H1 (cell line): ENCODE data around the gene STT3B. TPM values are rescaled to one million over a fixed set of nuclear protein-coding genes. Genes with fewer than 3 reads are reported as not detected.

Source experiments
- CTCF ChIA-PET: fragments of 300-600 bp; sonication (Branson Sonifier 250); formaldehyde crosslinking; loops from one replicate; lab custom pipeline; 2021; ENCODE audit not compliant: partially characterized antibody; lab: Charles Lee
- POLR2A ChIA-PET: fragments of 300-600 bp; sonication (Branson Sonifier 250); formaldehyde crosslinking; loops from one replicate; lab custom pipeline; 2021; ENCODE audit warnings: inconsistent platforms; ENCODE audit not compliant: partially characterized antibody; lab: Charles Lee
- DNase-seq, 2 experiments: peaks; one replicate each; pipeline versions ENCODE4 v3.0.0 to v3.0.0-alpha.2; 2010 to 2022; ENCODE audit warnings: low spot score in 2 of 2, low read depth in 1 of 2, mixed read lengths in 1 of 2
- FAIRE-seq: peaks from 2 replicates; lab custom pipeline; 2011; peaks lifted over from hg19 to GRCh38; lab: Jason Lieb, UNC
- H2AFZ ChIP-seq: 2 replicates; pipeline ENCODE4 v1.8.1; 2012; ENCODE audit warnings: low read length, inconsistent platforms
- H2AK5ac ChIP-seq: 2 replicates; pipeline ENCODE4 v1.6.1; 2013; ENCODE audit warnings: low read depth, low read length
- H2BK120ac ChIP-seq: replicated peaks from 2 replicates; pipeline ENCODE3; 2013; ENCODE audit warnings: low read depth, low read length, inconsistent platforms
- H2BK12ac ChIP-seq: 2 replicates; pipeline ENCODE4 v1.6.1; 2013; ENCODE audit warnings: low read depth, low read length
- H2BK15ac ChIP-seq: 2 replicates; pipeline ENCODE4 v1.6.1; 2013; ENCODE audit warnings: low read length
- H2BK20ac ChIP-seq: 2 replicates; pipeline ENCODE4 v1.6.1; 2013; ENCODE audit warnings: low read length
- H2BK5ac ChIP-seq: 2 replicates; pipeline ENCODE4 v1.6.1; 2013; ENCODE audit warnings: low read depth, low read length
- H3K14ac ChIP-seq: 2 replicates; pipeline ENCODE4 v1.6.1; 2013; ENCODE audit warnings: inconsistent platforms; ENCODE audit not compliant: insufficient read length
- H3K18ac ChIP-seq: 2 replicates; pipeline ENCODE4 v1.6.1; 2013; ENCODE audit warnings: low read length; ENCODE audit errors: extremely low read depth
- H3K23ac ChIP-seq: 2 replicates; pipeline ENCODE4 v1.6.1; 2013; ENCODE audit warnings: inconsistent platforms; ENCODE audit not compliant: insufficient read length
- H3K23me2 ChIP-seq: 2 replicates; pipeline ENCODE4 v1.6.1; 2013; ENCODE audit warnings: low read depth, low read length
- H3K27ac ChIP-seq: 2 replicates; pipeline ENCODE4 v1.6.1; 2011; ENCODE audit warnings: low read depth, low read length, inconsistent platforms
- H3K27me3 ChIP-seq, 4 experiments: replicated peaks in 1 of 4; 1 replicate in 1 of 4; 2 replicates in 3 of 4; pipeline versions ENCODE4 v1.6.1 to v1.8.1; 2011 to 2013; ENCODE audit warnings: low read length in 3 of 4, mild to moderate bottlenecking in 3 of 4, inconsistent platforms in 2 of 4, mixed read lengths in 2 of 4, moderate library complexity in 1 of 4; ENCODE audit not compliant: control insufficient read depth in 3 of 4, insufficient read depth in 3 of 4; ENCODE audit errors: extremely low read depth in 1 of 4
- H3K36me3 ChIP-seq, 4 experiments: 2 replicates each; pipeline versions ENCODE4 v1.6.1 to v1.8.1; 2011 to 2013; ENCODE audit warnings: mild to moderate bottlenecking in 4 of 4, low read length in 3 of 4, moderate library complexity in 2 of 4, control low read depth in 1 of 4, inconsistent platforms in 1 of 4; ENCODE audit not compliant: insufficient read depth in 4 of 4, control insufficient read depth in 2 of 4
- H3K4ac ChIP-seq: replicated peaks from 2 replicates; pipeline ENCODE3; 2013; ENCODE audit warnings: low read length, low read depth, mixed read lengths, inconsistent platforms; ENCODE audit not compliant: insufficient read length
- H3K4me1 ChIP-seq, 4 experiments: replicated peaks in 1 of 4; 1 replicate in 1 of 4; 2 replicates in 3 of 4; pipeline versions ENCODE4 v1.6.1 to v1.8.1; 2011 to 2013; ENCODE audit warnings: low read length in 3 of 4, inconsistent platforms in 2 of 4, mixed read lengths in 1 of 4; ENCODE audit not compliant: insufficient read depth in 4 of 4, control insufficient read depth in 3 of 4
- H3K4me2 ChIP-seq, 2 experiments: 2 replicates each; pipeline versions ENCODE4 v1.6.1 to v1.8.1; 2011 to 2013; ENCODE audit warnings: low read depth in 2 of 2, low read length in 2 of 2, control low read depth in 1 of 2, inconsistent platforms in 1 of 2, mild to moderate bottlenecking in 1 of 2; ENCODE audit not compliant: insufficient read depth in 1 of 2
- H3K4me3 ChIP-seq, 4 experiments: fragments of 200-600, 300-600 bp in 1 of 4; sonication (generic), shearing (Covaris generic), sonication (Bioruptor Twin) in 1 of 4; 2 replicates each; pipeline versions ENCODE4 v1.5.1 to v1.8.1; 2011 to 2016; ENCODE audit warnings: low read length in 4 of 4, low read depth in 3 of 4, control low read depth in 2 of 4, inconsistent platforms in 2 of 4, mild to moderate bottlenecking in 2 of 4, mixed read lengths in 1 of 4, moderate library complexity in 1 of 4; ENCODE audit not compliant: insufficient read depth in 2 of 4; ENCODE audit errors: extremely low read depth in 1 of 4
- H3K56ac ChIP-seq: replicated peaks from 2 replicates; pipeline ENCODE3; 2013; ENCODE audit warnings: low read depth, mild to moderate bottlenecking, mixed read lengths, low read length, inconsistent platforms; ENCODE audit not compliant: insufficient read length
- H3K79me1 ChIP-seq: 2 replicates; pipeline ENCODE4 v1.6.1; 2013; ENCODE audit warnings: low read depth, low read length, control low read depth
- H3K79me2 ChIP-seq, 2 experiments: 2 replicates each; pipeline versions ENCODE4 v1.6.1 to v1.8.1; 2012 to 2013; ENCODE audit warnings: low read length in 2 of 2, mild to moderate bottlenecking in 2 of 2, inconsistent platforms in 1 of 2; ENCODE audit not compliant: insufficient read depth in 2 of 2, control insufficient read depth in 1 of 2
- H3K9ac ChIP-seq, 4 experiments: replicated peaks in 1 of 4; 1 replicate in 1 of 4; 2 replicates in 3 of 4; pipeline versions ENCODE4 v1.6.1 to v1.8.1; 2011 to 2013; ENCODE audit warnings: low read depth in 3 of 4, low read length in 3 of 4, control low read depth in 2 of 4, mild to moderate bottlenecking in 2 of 4, moderate library complexity in 2 of 4, inconsistent platforms in 1 of 4; ENCODE audit errors: extremely low read depth in 1 of 4
- H3K9me3 ChIP-seq, 2 experiments: 2 replicates each; pipeline versions ENCODE4 v1.6.1 to v1.8.1; 2012 to 2013; ENCODE audit warnings: mild to moderate bottlenecking in 2 of 2, moderate library complexity in 2 of 2, control low read depth in 1 of 2, inconsistent platforms in 1 of 2, low read depth in 1 of 2, low read length in 1 of 2, mixed read lengths in 1 of 2; ENCODE audit not compliant: insufficient read depth in 2 of 2
- H4K20me1 ChIP-seq, 2 experiments: replicated peaks in 1 of 2; 2 replicates each; pipeline versions ENCODE3 to v1.8.1; 2011 to 2013; ENCODE audit warnings: inconsistent platforms in 2 of 2, low read length in 2 of 2, mild to moderate bottlenecking in 1 of 2; ENCODE audit not compliant: insufficient read depth in 2 of 2, control insufficient read depth in 1 of 2
- H4K5ac ChIP-seq: 2 replicates; pipeline ENCODE4 v1.6.1; 2013; ENCODE audit warnings: low read length, low read depth, mixed read lengths, inconsistent platforms; ENCODE audit not compliant: insufficient read length
- H4K8ac ChIP-seq: 2 replicates; pipeline ENCODE4 v1.8.0; 2013; ENCODE audit warnings: mild to moderate bottlenecking, moderate library complexity, low read length, inconsistent platforms; ENCODE audit not compliant: insufficient read depth; ENCODE audit errors: extremely low read depth
- H4K91ac ChIP-seq: replicated peaks from 2 replicates; pipeline ENCODE3; 2013; ENCODE audit warnings: low read length, mixed read lengths, inconsistent platforms; ENCODE audit not compliant: insufficient read length
- EZH2 ChIP-seq: fragments of 200-600 bp; sonication (generic); IDR thresholded peaks from 2 replicates; pipeline ENCODE4 v1.7.1; 2012; ENCODE audit warnings: low read depth, mild to moderate bottlenecking, moderate library complexity, low read length, inconsistent platforms; ENCODE audit not compliant: severe bottlenecking
- WGBS, 2 experiments: shearing (Covaris generic) in 1 of 2; methylation state at CpG; one replicate each; pipeline versions ENCODE4 v1.1.6 to v1.1.7; 2013 to 2015; ENCODE audit warnings: low lambda C conversion rate in 2 of 2, mixed read lengths in 2 of 2, inconsistent platforms in 1 of 2, low coverage in 1 of 2, missing lambda C conversion rate in 1 of 2; ENCODE audit not compliant: insufficient replicate concordance in 2 of 2, insufficient coverage in 1 of 2, insufficient read length in 1 of 2; ENCODE audit errors: extremely low coverage in 1 of 2, missing lambda C conversion rate in 1 of 2; 5-methylcytosine and 5-hydroxymethylcytosine counted together
- polyA plus RNA-seq, 7 experiments: library from polyadenylated mRNA; depleted of rRNA in 3 of 7; stranded (reverse) in 5 of 7; unstranded in 2 of 7; fragments of >200 nt in 5 of 7; fragments of 200-250 nt in 2 of 7; gene quantifications; 1 replicate in 5 of 7; 2 replicates in 1 of 7; 4 replicates in 1 of 7; pipeline versions ENCODE4 v1.2.1 to v1.2.3, GENCODE V29; 2011 to 2013; ENCODE audit warnings: missing spikeins in 2 of 7, mixed read lengths in 2 of 7
- total RNA-seq: library from RNA; stranded (reverse); fragmentation: NEBNext Ultra II Directional; extraction: Animal tissue kit (Norgen Biotek cat#: 25700); gene quantifications from 2 replicates; pipeline ENCODE4 v1.2.1, GENCODE V29; 2021

Gene STT3B
- total and polyA plus RNA-seq, 2 of the 8 experiments (the other 6 are each of a cell fraction or from before 2014, with no cell fraction given), result 43.5 to 134 TPM

DNA sequence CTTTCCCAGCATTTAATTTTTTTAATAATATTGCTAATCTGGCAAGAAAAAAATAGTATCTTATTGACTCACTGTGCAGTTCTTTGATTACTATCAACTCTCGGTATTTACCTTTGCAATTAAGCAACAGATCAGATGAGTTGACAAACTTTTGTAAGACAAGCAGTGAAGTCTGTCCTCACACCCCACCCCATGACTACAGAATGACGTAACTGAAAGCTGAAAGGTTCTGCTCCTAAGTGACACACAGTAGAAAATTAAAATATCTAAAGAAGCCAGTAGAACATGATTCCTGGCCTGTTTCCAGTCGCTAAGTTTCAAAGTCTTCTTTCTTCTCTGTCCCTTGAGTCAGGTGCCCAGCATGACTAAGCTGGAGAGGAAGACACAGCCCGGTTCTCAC, 135.5 kb downstream of the STT3B start:
- 90% methylated on average over 4 of the region's 4 CpGs; no CpG with 5 or more reads in 1 of the 2 experiments for WGBS, 2 experiments
- Histone ChIP-seq H3K18ac (no peak overlapping the region), H3K23ac (no peak overlapping the region), H3K36me3 (peaks cover 0 to 9% (median 4%) of the 10 kb centered on the region in 4 experiments; a peak in 6 of 8 replicates), H3K56ac (no peak overlapping the region), H3K4ac (no peak overlapping the region), H3K79me2 (no peaks in the 10 kb centered on the region), H2BK12ac (no peak overlapping the region), H3K23me2 (no peaks in the 10 kb centered on the region), H3K9ac (no peak overlapping the region), H4K20me1 (peaks cover 0 to 2% of the 10 kb centered on the region in 2 experiments), H3K9me3 (no peaks in the 10 kb centered on the region), H2AK5ac (no peak overlapping the region), H3K4me1 (no peaks in the 10 kb centered on the region), H2BK5ac (no peak overlapping the region), H3K27me3 (no peaks in the 10 kb centered on the region), H2BK120ac (no peak overlapping the region), H3K14ac (no peak overlapping the region), H2AFZ (no peak overlapping the region), H4K91ac (no peak overlapping the region), H3K4me2 (no peak overlapping the region), H2BK20ac (no peak overlapping the region), H3K4me3 (no peak overlapping the region), H3K79me1 (no peaks in the 10 kb centered on the region; the same call in 1 of the 2 replicates), H4K8ac (no peak overlapping the region), H4K5ac (no peak overlapping the region)
- no peak for DNase-seq
- ChIA-PET POLR2A (interaction anchor here (1.0 kb wide), 1 partner anchor 12 kb away, joined by 3 read pairs; no protein-coding TSS in a partner anchor), CTCF (no interaction called here)
- FAIRE-seq, result no peak
- no peak for TF ChIP-seq EZH2
- TF ChIP-seq, all 59 proteins: peak for 0
- Histone ChIP-seq H2BK15ac (no peak overlapping the region), H3K27ac (no peak overlapping the region)
